RWPE1 (cell line): ENCODE results near the gene PHPT1.
A peak's percentile ranks its signal among the peaks of the same experiment; 100 is the strongest.

ENCODE experiments used
- CTCF ChIA-PET: fragments of 350-600 bp; sonication (Branson Sonifier 250); formaldehyde crosslinking; extraction: SDS; loops from one replicate; lab custom pipeline; 2021; lab: Yijun Ruan, JAX
- POLR2A ChIA-PET: fragments of 400-600 bp; formaldehyde crosslinking; extraction: SDS; loops from one replicate; lab custom pipeline; 2020; ENCODE audit warnings: antibody characterized with exemption; ENCODE audit not compliant: low non-redundant PET; lab: Yijun Ruan, JAX
- DNase-seq: peaks from one replicate; pipeline ENCODE4 v3.0.0; 2012; ENCODE audit warnings: low spot score
- H3K27ac ChIP-seq: fragments of 450-650 bp; 2 replicates; pipeline ENCODE4 v1.5.1; 2017
- CTCF ChIP-seq: fragments of 450-650 bp; conservative IDR thresholded peaks from 2 replicates; pipeline ENCODE4 v1.5.1; 2017; ENCODE audit warnings: low read depth, mild to moderate bottlenecking

The PHPT1 gene

DNA sequence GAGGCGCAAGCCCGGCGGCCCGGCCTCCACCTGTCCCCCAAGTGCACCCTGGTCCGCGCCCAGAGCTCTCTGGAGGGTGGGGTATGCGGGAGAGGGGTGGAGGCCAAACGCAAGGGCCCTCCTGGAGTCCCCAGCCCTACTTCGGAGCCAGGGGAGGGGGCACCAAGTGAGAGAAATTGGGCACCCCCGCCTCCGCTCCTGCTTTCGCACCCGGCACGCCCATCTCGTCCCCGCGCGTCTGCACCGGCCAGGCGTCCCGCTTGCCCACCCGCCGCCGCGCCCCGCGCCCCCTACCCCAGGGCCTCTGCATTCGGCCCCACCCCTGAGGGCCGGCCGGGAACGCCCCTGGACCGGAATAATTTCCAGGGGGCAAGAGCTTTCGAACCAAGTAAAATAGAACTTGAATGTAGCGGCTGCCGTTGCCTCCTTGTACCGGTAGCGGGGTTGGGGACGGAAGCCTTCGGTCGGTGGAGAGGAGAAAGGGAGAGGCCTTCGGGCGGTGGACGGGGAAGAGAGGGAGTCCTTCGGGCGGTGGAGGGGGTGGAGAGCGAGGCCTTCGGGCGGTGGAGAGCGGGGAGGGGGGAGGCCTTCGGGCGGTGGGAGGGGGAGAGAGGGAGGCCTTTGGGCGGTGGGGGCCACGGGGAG, 694 bp upstream of the PHPT1 start:
- ChIA-PET POLR2A (interaction anchor here (0.6 to 1.0 kb wide), 2 partner anchors 13 to 30 kb away, joined by 4 read pairs; no protein-coding TSS in a partner anchor), CTCF (interaction anchor here (0.8 to 2.0 kb wide), 3 partner anchors 18 to 187 kb away, joined by 3 to 9 read pairs (median 5); partner anchors contain the start of gene EDF1)
- DNase-seq: peak; percentile 69
- H3K27ac ChIP-seq: peak overlapping the region; percentile 98
- no peak for TF ChIP-seq CTCF

DNA sequence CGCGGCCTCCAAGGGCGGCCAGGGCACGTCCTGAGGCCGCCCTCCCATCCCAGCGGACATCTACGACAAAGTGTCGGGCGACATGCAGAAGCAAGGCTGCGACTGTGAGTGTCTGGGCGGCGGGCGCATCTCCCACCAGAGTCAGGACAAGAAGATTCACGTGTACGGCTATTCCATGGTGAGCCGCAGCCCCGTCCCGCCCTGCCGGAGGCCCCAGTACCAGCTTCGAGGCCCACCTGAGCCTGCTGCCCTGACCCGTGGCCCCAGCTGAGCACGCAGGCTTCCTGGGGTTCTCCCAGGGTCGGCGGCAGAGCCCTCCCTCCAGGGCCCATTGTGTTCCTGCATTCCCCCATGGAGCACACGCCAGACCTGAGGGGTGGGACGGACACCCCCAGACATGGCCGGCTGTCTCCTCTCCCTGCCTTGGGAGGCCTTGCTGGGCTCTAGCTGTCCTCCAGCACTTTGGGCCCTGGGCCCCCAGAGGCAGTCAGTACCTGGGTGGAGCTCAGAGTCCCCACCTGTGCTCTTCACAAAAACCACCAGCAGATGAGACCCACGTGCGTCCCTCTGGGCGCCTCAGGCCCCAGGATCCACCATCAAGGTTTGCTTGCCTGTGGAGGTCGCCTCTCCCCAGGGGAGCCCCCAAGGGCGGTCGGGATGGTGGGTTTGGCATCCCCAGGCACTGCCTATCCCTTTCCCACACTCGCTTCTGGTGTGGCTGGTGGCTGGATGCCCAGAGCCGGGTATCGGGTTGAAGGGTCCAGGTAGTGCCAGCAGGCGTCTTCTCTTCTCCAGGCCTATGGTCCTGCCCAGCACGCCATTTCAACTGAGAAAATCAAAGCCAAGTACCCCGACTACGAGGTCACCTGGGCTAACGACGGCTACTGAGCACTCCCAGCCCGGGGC, 1.0 kb downstream of the PHPT1 start:
- TF ChIP-seq CTCF: no peak
- DNase-seq: no peak
- ChIA-PET CTCF (interaction anchor here (0.5 to 1.0 kb wide), 3 partner anchors 121 to 180 kb away, joined by 3 to 4 read pairs (median 3); no protein-coding TSS in a partner anchor), POLR2A (interaction anchor here (0.6 kb wide), 2 partner anchors 32 to 88 kb away, joined by 3 read pairs; no protein-coding TSS in a partner anchor)
- peak overlapping the region; percentile 98 for H3K27ac ChIP-seq

GRCh38 chr9:136850866-136851775, 1.9 kb downstream of the PHPT1 start:
- ChIA-PET CTCF (interaction anchor here (0.6 to 0.7 kb wide), 3 partner anchors 85 to 184 kb away, joined by 3 read pairs; no protein-coding TSS in a partner anchor), POLR2A (interaction anchor here (0.6 kb wide), 2 partner anchors 31 to 89 kb away, joined by 3 read pairs; no protein-coding TSS in a partner anchor)
- H3K27ac ChIP-seq: peak overlapping the region; percentile 98
- no peak for TF ChIP-seq CTCF
- DNase-seq: no peak

GRCh38 chr9:136851941-136852663, 2.9 kb downstream of the PHPT1 start, which contains the start of gene MAMDC4:
Gene MAMDC4 (plus strand): TSS chr9:136852346. CDS start chr9:136852417, 71 bp downstream.
- H3K27ac ChIP-seq: peak within 1 kb of the TSS; percentile 98
- no peak for DNase-seq
- ChIA-PET CTCF (interaction anchor here (0.7 kb wide), 1 partner anchor 183 kb away, joined by 3 read pairs; no protein-coding TSS in a partner anchor), POLR2A (no interaction called here)
- TF ChIP-seq CTCF: no peak

DNA sequence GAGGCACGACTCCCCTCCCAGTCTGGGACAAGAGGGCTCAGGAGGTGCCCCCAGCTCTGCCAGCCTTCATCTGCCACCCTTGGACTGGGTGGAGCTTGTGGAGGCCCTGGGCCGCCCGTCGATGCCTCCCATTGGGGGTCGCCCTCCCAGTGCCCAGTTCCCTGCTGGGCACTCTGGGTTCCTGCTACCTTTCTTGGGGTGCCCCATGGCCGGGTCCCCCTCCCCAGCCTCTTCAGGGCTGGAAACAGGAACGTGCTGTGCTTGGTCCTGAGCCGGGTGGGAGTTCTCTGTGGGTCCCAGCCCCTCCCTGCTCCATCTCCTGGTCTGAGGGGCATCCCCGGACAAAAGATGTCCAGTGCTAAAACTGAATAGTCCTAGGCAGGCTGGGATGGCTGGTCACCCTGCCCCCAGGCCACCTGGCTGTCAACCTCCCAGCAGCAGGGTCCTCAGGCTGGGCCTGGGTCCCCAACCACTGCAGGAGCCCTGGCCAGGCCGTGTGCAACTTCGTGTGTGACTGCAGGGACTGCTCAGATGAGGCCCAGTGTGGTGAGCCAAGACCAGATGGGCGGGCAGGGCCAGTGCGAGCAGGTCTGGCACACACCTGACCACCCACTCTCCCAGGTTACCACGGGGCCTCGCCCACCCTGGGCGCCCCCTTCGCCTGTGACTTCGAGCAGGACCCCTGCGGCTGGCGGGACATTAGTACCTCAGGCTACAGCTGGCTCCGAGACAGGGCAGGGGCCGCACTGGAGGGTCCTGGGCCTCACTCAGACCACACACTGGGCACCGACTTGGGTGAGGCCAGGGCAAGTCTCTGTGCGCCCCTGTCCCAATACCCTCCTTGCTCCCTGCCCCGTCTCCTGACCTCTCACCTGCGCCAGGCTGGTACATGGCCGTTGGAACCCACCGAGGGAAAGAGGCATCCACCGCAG, 3.7 kb downstream of the PHPT1 start:
- ChIA-PET CTCF (no interaction called here), POLR2A (interaction anchor here (0.5 to 1.1 kb wide), 2 partner anchors 30 to 125 kb away, joined by 3 to 5 read pairs; no protein-coding TSS in a partner anchor)
- peak overlapping the region; percentile 98 for H3K27ac ChIP-seq
- TF ChIP-seq CTCF: no peak
- no peak for DNase-seq
